ENCODE results near the gene ASS1.
"Not testable (repeated sequence)": the region's sequence is repeated elsewhere in the genome, so short reads cannot be mapped to it uniquely, and the experiment has no call there.

Gene ASS1

DNA sequence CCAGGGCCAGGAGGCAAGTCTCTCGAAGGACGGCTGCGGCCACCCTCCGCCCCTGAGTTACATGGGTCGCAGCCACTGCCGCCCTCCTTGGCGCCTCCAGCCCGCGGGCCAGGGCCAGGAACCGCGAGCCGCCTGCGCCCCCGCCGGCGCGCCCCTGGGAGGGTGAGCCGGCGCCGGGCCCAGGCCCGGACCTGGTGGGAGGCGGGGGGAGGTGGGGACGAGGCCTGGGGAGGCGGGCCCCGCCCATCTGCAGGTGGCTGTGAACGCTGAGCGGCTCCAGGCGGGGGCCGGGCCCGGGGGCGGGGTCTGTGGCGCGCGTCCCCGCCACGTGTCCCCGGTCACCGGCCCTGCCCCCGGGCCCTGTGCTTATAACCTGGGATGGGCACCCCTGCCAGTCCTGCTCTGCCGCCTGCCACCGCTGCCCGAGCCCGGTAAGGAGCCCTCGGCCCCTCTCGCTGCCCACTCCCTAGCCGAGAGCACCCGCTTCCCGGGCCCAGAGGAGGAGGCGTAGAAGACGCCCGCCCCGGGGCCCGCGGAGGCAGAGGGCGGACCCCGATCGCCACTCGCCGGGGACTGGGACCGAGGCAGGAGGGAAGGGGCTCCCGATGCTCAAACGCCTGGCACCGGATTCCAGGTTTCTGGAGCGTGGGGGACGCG is at the start of gene ASS1:
ASS1 (plus strand) TSS at position 397 of the 657 bp plus-strand sequence. CDS start 7,268 bp downstream, outside the sequence.
- no peak for DNase-seq

DNA sequence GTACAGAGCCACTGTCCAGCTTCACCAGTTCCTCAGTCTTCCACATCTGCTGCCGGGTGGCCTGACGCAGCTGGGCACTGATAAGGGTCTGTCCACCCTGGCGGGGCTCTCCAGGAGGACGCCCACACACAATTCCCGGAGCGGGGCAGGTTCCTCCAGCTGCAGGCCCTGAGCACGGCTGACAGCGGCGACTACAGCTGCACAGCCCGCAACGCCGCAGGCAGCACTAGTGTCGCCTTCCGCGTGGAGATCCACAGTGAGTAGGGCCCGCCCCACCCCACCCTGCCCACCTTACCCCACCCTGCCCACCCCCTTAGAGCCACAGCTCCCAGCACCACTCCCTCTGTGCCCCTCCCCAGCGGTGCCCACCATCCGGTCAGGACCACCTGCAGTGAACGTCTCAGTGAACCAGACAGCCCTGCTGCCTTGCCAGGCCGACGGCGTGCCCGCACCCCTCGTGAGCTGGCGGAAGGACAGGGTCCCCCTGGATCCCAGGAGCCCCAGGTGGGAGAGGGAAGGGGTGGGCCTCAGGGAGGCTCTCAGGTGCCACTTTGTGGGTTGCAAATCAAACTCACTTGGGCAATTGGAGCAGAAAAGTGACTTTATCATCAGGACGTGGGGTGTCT is 48.8 kb upstream of the ASS1 start:
- no peak for DNase-seq

- DNase-seq: no peak
These were observed 48.2 kb upstream of the ASS1 start for GRCh38 chr9:130396581-130396980.

DNA sequence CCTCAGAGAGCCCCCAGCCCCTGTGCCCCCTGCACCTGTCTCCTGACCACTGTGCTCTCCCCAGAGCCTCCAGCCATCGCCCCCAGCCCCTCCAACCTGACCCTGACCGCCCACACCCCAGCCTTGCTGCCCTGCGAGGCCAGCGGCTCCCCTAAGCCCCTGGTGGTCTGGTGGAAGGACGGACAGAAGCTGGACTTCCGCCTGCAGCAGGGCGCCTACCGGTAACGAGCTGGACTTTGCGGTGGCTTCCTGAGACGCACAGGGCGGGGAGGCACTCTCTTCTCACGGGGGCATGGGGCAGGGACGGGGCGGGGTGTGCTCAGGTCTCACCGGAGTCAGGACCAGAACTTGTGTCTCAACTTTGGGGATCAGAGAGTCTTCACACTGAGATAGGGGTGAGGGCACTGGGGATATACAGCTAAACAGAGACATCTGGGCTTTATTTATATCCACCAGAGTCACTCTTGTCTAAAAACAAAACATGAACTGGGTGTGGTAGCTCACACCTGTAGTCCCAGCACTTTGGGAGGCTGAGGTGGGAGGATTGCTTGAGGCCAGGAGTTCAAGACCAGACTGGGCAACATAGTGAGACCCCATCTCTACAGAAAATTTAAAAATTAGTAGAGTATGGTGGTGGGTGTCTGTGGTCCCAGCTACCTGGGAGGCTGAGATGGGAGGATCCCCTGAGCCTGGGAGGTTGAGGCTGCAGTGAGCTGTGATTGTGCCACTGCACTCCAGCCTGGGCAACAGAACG is 46.1 kb upstream of the ASS1 start:
- no peak for DNase-seq

GRCh38 chr9:130399768-130400167 is 45.0 kb upstream of the ASS1 start:
- no peak for DNase-seq

DNA sequence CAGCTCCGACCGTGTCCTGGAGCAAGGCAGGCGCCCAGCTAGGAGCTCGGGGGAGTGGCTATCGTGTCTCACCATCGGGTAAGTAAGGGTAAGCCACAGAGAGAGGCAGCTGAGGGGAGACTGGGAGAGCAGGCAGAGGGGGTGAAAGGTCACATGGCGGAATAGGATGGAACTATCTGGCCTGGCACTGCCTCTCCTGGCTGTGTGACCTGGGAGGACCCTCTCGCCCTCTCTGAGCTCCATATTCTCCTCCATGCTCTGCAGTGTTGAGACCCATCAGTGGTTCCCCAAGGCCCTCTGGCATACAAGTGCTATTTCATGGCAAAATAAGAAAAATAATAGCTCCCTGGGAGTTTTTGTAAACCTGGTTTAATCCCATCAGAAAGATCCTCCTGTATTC is 43.9 kb upstream of the ASS1 start:
- no peak for DNase-seq

DNA sequence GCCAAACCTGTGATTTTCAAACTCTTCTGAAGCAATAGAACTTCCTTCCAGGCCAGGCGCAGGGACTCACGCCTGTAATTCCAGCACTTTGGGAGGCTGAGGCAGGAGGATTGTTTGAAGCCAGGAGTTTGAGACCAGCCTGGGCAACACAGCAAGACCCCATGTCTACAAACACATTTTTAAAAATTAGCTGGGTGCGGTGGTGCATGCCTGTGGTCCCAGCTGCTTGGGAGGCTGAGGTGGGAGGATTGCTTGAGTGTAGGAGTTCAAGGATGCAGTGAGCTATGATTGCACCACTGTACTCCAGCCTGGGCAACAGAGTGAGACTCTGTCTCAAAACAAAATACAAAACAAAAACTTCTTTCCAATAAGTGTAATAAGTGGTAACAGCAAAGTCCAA is 43.0 kb upstream of the ASS1 start:
- DNase-seq: not testable (repeated sequence)

GRCh38 chr9:130402243-130402642 is 42.5 kb upstream of the ASS1 start:
- no peak for DNase-seq

- DNase-seq: no peak
These were observed 41.9 kb upstream of the ASS1 start for GRCh38 chr9:130402645-130403440.

DNA sequence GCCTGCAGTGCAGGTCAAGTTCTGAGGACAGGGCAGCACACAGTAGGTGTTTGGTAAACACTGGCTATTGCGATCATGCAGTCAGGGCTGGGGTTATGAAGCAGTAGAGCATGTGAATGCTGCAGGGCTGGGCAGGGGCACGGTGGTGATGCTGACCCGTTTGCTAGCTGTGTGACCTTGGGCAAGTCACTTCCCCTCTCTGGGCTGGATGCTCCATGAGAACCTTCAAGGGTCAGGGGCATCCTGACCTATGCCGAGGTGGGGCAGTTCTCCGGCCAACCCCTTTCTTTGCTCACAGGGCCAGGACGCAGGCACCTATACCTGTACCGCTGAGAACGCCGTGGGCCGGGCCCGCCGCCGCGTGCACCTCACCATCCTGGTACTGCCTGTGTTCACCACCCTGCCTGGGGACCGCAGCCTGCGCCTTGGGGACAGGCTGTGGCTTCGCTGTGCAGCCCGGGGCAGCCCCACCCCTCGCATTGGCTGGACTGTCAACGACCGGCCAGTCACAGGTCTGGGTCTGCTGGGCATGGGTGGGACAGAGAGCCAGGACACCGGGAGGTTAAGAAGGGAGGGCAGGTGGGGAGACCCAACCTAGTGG is 39.0 kb upstream of the ASS1 start:
- no peak for DNase-seq

DNA sequence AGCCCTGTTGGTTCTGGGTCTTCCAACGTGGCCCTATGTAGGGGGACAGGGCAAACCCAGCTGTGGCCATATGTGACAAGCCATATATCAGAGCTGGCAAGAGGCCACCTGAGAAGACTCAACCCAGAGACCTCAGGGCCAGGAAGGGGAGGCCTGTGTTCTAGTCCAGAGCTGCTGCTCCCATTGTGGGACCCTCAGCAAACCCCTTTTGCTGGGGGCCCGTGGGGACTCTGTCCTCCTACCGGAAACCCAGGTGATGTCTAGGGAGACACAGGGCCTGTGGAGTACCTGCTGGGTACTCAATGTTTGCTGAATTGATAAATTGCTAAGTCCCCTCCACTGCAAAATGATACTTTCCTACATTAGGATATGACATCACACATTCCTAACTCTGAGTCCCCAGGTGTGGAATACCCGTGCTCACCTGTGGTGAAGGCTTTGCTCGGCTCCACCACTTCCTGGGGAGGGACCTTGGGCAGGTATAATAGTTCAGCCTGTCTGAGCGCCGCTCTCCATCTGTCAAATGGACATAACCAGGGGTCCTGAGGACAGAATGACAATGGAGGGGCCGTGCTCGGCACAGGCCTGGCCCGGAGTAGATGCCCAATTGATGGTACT is 38.4 kb upstream of the ASS1 start:
- DNase-seq: no peak

DNA sequence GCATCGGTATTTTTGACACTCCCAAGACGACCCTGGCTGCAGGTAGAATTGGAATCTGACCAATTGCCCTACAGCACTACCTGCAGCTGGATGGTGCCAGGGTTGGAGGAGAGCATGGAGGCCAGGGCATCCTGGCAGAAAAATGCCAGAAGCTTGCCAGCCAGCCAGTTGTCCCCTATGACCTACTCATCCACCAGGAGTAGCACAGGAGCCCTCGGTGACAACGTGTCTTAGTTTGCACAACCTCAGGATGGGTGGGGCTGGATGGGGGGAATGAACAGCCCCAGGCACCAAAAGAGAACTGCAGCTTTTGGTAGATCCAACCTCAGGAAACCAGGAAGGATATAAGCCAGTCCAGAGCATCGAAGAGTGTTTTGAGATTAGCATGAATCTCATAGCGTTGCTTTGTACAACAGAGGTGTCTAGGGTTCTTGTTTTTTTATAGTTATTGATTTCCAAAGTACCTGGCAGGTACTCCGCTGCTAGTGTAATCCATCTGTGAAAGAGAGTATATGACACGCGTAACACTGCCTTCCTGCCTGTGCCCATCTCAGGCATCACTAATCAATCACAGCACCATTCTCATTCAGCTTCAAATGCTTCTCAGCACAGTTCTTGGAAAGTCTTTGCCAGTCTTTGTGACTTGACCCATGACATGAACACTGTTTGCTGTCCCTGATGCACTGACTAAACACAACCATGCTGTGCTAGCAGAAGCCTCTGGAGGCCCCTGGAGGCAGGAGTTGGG is 36.7 kb upstream of the ASS1 start:
- DNase-seq: no peak

- no peak for DNase-seq
These were observed 36.1 kb upstream of the ASS1 start for GRCh38 chr9:130408669-130409068.

- no peak for DNase-seq
These were observed 35.5 kb upstream of the ASS1 start for GRCh38 chr9:130409246-130409645.

DNA sequence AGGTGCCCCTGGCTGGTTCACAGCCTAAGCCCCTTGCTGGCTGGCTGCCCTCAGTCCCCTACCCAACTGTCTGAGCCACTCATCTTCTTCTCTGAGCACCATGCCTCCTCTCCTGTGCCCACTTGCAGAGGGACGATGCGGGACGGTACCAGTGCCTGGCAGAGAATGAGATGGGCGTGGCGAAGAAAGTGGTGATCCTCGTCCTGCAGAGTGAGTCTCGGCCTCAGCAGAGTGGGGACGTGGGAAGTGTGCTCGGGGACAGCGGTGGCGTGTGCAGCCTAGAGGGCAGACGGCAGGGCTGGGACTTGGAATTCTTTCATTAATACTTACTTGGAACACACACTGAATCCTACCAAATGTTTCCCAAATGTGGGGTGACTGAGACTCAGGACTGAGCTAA is 34.3 kb upstream of the ASS1 start:
- no peak for DNase-seq

GRCh38 chr9:130411566-130411915 is 33.2 kb upstream of the ASS1 start:
- no peak for DNase-seq

GRCh38 chr9:130414081-130414731 is 30.6 kb upstream of the ASS1 start:
- DNase-seq: no peak

DNA sequence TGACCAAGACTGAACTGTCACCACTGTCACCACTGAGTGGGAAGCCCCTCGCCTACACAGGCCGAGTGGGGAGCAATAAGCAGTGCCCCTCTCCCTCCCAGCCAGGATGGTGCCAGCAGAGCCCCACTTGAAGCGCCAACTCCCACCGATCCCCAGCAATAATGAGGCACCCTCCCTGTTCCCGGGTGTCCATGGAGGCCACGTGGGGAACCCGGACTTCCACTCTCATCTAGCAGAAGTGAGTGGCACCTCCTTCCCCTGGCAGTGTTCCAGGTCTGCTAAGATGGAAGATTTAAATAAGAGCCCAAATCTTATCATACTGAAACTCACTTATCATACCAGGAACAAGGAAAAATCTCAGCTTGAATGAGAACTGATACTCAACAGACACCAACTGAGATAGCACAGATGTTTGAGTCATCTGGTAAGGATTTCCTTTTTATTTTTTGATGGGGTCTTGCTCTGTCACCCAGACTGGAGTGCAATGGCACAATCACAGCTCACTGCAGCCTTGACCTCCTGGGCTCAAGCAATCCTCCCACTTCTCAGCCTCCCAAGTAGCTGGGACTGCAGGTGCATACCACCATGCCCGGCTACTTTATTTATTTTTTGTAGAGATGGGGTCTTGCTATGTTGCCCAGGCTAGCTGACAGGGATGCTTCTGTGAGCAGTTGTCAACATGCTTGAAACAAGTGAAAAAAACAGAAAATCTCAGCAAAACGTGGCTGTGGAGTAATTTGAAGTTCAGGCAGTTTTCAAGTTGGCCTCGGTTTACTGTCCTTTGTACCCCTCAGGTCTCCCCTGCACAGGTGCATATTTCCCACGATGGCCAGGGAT is 29.6 kb upstream of the ASS1 start:
- no peak for DNase-seq

DNA sequence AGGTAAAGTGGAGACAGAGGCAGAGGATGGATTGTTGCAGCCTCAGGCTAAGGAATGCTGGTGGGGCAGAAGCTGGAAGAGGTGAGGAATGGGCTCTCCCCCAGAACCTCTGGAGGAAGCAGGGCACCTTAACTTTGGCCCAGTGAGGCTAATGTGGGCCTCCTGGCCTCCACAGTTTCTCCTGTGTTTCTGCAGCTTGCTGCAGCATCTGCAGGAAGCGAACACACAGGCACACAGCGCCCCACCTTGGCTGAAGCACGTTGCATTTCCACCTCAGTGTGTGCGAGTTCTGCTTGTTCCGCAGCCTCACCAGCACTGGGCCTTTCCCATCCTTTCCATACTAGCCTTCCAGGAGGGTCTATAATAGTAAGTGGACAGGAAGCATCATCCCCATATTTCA is 27.2 kb upstream of the ASS1 start:
- no peak for DNase-seq

GRCh38 chr9:130418776-130419175 is 26.0 kb upstream of the ASS1 start:
- DNase-seq: no peak

Measured in hematopoietic multipotent progenitor cell treated with erythropoietin and hydrocortisone succinate and interleukin-3 and kit ligand, for 8 days (in vitro differentiated cells).